Measurements from ENCODE around the gene AGTR1.

DNA sequence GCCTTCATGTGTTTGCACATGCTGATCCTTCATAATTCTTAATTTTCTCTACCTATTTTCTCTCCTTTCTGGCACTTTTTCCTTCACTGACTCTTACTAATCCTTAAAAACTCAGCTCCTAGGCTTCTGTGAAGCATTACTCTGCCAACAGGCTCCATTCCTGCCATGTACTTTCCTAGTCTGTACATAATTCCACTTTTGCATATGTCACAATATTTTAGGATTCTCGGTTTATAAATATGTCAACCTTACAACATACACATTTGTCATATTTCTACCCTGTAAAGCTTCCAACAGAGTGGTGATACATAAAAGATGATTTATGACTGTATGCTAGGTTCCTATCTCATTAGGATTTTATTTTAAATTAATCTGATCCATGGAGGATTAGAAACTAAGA is 38.2 kb upstream of the AGTR1 start:
- TF ChIP-seq CTCF (IDR thresholded peaks at IDR 0.05; ENCODE audit: low read depth, low read length, poor library complexity, severe bottlenecking): no peak
- no peak for TF ChIP-seq EZH2phosphoT487 (IDR thresholded peaks at IDR 0.05; ENCODE audit: borderline replicate concordance, low read length)

Data from DOHH2 (cell line).